Progenitor cell of endocrine pancreas (in vitro differentiated cells): ENCODE results near the gene ASB6. TPM values are rescaled to one million over a fixed set of nuclear protein-coding genes. Genes with fewer than 3 reads are reported as not detected.

ENCODE experiments used
- DNase-seq: peaks from one replicate; pipeline ENCODE4 v3.0.0; 2021; ENCODE audit warnings: low spot score; ENCODE audit not compliant: unreplicated experiment
- H3K27ac Mint-ChIP-seq: 2 replicates; pipeline ENCODE4 v1.8.0; 2021; ENCODE audit warnings: mild to moderate bottlenecking, moderate library complexity, mixed read lengths
- H3K27me3 Mint-ChIP-seq: 2 replicates; pipeline ENCODE4 v1.8.0; 2021; ENCODE audit warnings: mixed read lengths
- H3K36me3 Mint-ChIP-seq: 2 replicates; pipeline ENCODE4 v1.8.0; 2022; ENCODE audit warnings: mixed read lengths; ENCODE audit not compliant: insufficient read depth
- H3K4me1 Mint-ChIP-seq: 2 replicates; pipeline ENCODE4 v1.8.0; 2021; ENCODE audit warnings: low read depth, mixed read lengths
- H3K4me3 Mint-ChIP-seq: 2 replicates; pipeline ENCODE4 v1.8.0; 2021; ENCODE audit warnings: low read depth, mild to moderate bottlenecking, moderate library complexity, mixed read lengths
- H3K9me3 Mint-ChIP-seq: 2 replicates; pipeline ENCODE4 v1.8.0; 2021; ENCODE audit warnings: low read depth, mixed read lengths
- CTCF ChIP-seq: fragments of 200-600 bp; sonication (generic); IDR thresholded peaks from one replicate; pipeline ENCODE4 v1.5.0; 2021; ENCODE audit warnings: antibody characterized with exemption, mild to moderate bottlenecking; ENCODE audit not compliant: unreplicated experiment
- total RNA-seq: library from RNA; stranded (reverse); gene quantifications from 2 replicates; pipeline ENCODE4 v1.2.1, GENCODE V29; 2021

The ASB6 gene
- total RNA-seq, 1 donor from 2014 or later, result 19.7 TPM

GRCh38 chr9:129585352-129585751, 56.6 kb downstream of the ASB6 start:
- no peak for DNase-seq
- no peaks in the 10 kb centered on the region for H3K36me3 Mint-ChIP-seq
- peaks cover 17% of the 10 kb centered on the region for H3K4me1 Mint-ChIP-seq
- H3K9me3 Mint-ChIP-seq, result no peaks in the 10 kb centered on the region
- no peak for TF ChIP-seq CTCF
- no peak overlapping the region for H3K27ac Mint-ChIP-seq
- no peak overlapping the region for H3K4me3 Mint-ChIP-seq
- peaks cover 10% of the 10 kb centered on the region for H3K27me3 Mint-ChIP-seq

Other genes starting within 250 kb of the ASB6 start
- gene C9orf50, start 21.1 kb downstream of the ASB6 start, total RNA-seq, result 0.27 and 0.43 TPM in 2 replicates
- gene NTMT1, start 16.0 kb downstream of the ASB6 start, total RNA-seq, result 25.9 and 26.8 TPM in 2 replicates
- 0.79 and 0.91 TPM in 2 replicates for gene PRRX2, start 23.5 kb upstream of the ASB6 start, total RNA-seq
- 0.19 TPM in 1 of 2 replicates, not detected in the other for gene PTGES, start 110.9 kb upstream of the ASB6 start, total RNA-seq
- 14.7 and 19.8 TPM in 2 replicates for gene TOR1B, start 161.0 kb upstream of the ASB6 start, total RNA-seq
- gene TOR1A, start 182.0 kb upstream of the ASB6 start, total RNA-seq, result 33.1 and 39.0 TPM in 2 replicates
- 30.4 and 30.8 TPM in 2 replicates for gene C9orf78, start 193.1 kb upstream of the ASB6 start, total RNA-seq
- 41.2 and 41.8 TPM in 2 replicates for gene USP20, start 193.3 kb upstream of the ASB6 start, total RNA-seq